HG03460 (cell line): ENCODE data around the gene PDZD4.

Experiments
- ATAC-seq: cut with Tn5 transposase; IDR thresholded peaks from one replicate; pipeline ENCODE4 v1.9.1; 2021; ENCODE audit not compliant: unreplicated experiment

Gene PDZD4

GRCh38 chrX:153773741-153774575 is 56.4 kb downstream of the PDZD4 start:
- ATAC-seq: no peak

DNA sequence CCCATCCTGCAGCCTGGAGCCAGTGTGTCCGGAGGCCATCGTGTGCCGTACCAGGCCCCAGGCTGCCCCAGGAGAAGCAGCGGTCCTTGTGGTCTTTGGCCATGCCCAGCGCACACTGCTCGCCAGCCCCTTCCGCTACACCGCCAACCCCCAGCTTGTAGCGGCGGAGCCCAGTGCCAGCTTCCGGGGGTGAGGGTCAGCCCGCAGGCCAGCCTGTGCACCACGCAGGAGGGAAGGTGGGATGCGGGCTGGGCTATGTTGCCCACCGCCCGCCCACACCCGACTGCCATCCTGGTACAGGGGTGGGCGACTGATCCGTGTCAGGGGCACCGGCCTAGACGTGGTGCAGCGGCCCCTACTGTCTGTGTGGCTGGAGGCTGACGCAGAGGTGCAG is 57.1 kb downstream of the PDZD4 start:
- no peak for ATAC-seq

DNA sequence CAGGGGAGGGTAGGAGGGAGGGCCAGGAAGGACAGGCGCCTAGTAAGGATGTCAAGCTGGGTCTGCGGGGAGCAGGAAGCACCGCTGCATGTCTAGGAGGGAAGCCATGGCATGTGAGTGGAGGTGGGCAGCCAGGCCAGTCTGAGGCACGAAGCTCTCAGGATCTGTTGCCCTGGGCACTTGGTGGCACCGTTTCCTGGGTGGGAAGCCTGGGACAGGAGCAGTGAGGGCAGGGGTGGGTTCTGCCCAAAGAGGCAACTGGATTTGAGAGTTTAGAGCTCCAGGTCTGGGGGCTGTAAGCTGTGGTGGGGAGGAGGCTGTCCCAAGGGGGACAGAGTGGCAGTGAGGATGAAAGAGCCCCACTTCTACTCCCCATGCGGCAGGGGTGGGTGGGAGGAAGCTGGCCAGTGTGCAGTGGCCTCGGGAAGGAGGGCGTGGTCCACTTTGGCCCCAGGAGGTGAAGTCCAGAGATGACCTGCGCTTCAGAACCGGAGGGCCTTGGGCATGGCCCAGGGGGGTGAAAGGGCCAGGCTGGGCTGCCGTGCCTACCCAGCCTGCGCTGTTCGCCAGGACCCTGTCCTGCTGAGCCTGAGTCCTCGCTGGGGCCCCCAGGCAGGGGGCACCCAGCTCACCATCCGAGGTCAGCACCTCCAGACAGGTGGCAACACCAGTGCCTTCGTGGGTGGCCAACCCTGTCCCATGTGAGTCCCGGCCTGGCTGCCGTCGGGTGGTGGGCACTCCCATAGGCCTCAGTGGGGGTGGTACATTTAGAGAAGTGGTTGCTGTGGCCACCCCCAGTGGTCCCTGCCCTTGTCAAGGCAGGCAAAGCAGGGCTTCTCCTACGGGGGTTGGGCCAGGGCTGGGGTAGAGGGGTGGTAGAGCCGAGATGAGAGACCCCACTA is 57.8 kb downstream of the PDZD4 start:
- no peak for ATAC-seq

DNA sequence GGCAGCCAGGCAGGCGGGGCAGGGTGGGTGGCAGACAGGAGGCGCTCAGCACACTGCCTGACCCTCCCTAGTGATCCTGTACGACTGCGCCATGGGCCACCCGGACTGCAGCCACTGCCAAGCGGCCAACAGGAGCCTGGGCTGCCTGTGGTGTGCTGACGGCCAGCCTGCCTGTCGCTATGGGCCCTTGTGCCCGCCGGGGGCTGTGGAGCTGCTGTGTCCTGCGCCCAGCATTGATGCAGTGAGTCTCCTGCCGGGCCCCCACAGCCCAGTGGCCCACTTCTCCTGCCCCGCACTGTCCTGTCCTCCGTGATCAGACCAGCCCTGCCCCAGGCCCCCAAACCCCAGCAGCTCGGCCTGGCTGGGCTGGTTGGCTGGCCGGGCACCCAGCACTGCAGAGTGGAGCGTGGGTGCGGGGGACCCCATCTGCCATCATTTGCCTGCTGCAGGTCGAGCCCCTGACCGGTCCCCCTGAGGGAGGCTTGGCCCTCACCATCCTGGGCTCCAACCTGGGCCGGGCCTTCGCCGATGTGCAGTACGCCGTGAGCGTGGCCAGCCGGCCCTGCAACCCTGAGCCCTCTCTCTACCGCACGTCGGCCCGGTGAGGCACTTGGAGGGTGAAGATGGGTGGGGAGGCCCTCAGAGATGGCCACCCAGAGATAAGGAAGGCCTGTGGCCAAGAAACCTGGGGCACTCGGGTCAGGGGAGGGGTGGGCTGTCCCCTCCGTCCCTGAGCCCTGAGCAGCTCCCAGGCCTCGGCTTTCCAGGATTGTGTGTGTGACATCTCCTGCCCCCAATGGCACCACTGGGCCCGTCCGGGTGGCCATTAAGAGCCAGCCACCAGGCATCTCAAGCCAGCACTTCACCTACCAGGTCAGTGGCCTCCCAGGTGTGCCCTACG is 58.7 kb downstream of the PDZD4 start:
- no peak for ATAC-seq

DNA sequence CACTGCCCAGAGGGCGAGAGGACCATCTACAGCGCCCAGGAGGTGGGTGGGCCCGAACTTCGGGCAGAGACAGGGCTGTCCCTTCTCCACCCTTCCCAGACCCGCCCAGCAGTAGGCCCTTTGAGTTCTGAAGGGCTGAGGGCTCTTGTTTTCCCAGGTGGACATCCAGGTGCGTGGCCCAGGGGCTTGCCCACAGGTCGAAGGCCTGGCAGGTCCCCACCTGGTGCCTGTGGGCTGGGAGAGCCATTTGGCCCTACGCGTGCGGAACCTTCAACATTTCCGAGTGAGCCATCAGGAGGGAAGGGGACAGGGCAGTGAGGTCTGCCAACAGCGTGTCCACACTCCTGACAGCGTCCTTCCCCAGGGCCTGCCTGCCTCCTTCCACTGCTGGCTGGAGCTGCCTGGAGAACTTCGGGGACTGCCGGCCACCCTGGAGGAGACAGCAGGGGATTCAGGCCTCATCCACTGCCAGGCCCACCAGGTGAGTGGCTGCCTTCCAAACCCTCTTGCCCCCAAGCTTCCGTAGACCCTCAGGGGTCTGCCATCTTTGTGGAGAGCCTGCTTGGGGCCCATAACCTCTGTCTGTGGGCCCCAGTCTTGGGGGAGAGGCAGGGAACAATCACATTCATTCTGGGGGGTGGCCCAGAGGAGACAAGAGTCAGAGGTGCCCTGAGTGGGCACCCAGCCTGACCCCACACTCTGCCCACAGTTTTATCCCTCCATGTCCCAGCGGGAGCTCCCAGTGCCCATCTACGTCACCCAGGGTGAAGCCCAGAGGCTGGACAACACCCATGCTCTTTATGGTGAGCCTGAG is 59.5 kb downstream of the PDZD4 start:
- ATAC-seq: no peak

- no peak for ATAC-seq
These were observed 60.3 kb downstream of the PDZD4 start for GRCh38 chrX:153769865-153770600.

- no peak for ATAC-seq
These were observed 61.0 kb downstream of the PDZD4 start for GRCh38 chrX:153769158-153769864.

- ATAC-seq: no peak
These were observed 61.8 kb downstream of the PDZD4 start for GRCh38 chrX:153768311-153769157.

- no peak for ATAC-seq
These were observed 62.7 kb downstream of the PDZD4 start for GRCh38 chrX:153767674-153768055.

DNA sequence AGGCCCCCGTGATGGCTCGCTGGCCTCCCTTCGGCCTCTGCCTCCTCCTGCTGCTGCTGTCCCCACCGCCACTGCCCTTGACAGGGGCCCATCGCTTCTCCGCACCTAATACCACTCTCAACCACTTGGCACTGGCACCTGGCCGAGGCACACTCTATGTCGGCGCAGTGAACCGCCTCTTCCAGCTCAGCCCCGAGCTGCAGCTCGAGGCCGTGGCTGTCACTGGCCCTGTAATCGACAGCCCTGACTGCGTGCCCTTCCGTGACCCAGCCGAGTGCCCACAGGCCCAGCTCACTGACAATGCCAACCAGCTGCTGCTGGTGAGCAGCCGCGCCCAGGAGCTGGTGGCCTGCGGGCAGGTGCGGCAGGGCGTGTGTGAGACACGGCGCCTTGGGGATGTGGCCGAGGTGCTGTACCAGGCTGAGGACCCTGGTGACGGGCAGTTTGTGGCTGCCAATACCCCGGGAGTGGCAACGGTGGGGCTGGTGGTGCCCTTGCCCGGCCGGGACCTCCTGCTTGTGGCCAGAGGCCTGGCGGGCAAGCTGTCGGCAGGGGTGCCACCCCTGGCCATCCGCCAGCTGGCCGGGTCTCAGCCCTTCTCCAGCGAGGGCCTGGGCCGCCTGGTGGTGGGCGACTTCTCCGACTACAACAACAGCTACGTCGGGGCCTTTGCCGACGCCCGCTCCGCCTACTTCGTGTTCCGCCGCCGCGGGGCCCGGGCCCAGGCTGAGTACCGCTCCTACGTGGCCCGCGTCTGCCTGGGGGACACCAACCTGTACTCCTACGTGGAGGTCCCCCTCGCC is 63.3 kb downstream of the PDZD4 start:
- no peak for ATAC-seq

DNA sequence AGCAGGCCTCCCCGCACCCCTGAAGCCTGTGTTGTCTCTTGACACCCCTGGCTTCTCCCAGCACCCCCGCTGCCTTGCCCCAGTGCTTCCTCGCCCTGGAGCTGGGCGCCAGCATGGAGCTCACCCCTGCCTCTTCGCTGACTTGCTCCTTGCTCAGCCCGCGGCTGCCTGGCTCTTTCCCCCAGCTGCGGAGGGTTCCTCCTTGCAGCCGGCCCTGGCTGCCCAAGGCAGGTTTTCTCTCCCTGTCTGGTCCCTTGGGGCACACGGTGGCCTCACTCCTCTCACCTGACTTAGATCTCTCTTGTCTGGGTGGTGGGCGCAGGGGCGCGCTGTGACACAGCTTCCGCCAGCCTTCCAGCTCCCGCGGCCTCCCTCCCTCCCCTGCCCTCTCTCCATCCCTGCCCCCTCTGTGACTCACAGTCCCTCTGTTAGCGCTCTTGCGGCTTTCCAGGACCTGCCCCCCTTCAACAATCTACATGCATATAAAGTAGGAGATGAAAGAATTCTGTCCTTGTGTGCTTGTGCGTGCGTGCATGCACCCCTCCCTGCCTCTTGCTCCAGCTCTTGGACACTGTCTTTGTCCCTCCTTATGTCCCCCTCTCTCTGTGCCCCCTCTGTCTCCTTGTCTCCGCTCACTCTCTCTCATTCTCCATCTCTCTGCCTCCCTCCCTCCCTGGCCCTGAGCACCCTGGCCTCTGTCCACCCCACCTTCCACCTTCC is 64.1 kb downstream of the PDZD4 start:
- ATAC-seq: no peak

GRCh38 chrX:153765138-153766079 is 64.9 kb downstream of the PDZD4 start:
- no peak for ATAC-seq

GRCh38 chrX:153764786-153765137 is 65.6 kb downstream of the PDZD4 start:
- ATAC-seq: no peak

- no peak for ATAC-seq
These were observed 66.2 kb downstream of the PDZD4 start, which contains the start of gene PLXNB3 for GRCh38 chrX:153763989-153764755. Gene PLXNB3, plus strand, starts transcription at chrX:153764249. Its CDS starts 1,287 bp downstream, at chrX:153765536.
